Heart left ventricle (tissue), 13 donors: ENCODE results near the gene WFDC9.

Source experiments
- POLR2A ChIP-seq, 2 donors: fragments of 450-650 bp; IDR thresholded peaks; one replicate each; pipeline ENCODE4 v1.6.1; 2017; ENCODE audit warnings: antibody characterized with exemption in 2 of 2, mild to moderate bottlenecking in 2 of 2, moderate library complexity in 2 of 2
- TF ChIP-seq, protein P1 (sequence below), 12 donors: fragments of 200-600 bp; sonication (generic) in 4 of 12; IDR thresholded peaks; one replicate each; pipeline versions ENCODE4 v1.5.0 to v1.8.0; 2018 to 2022; ENCODE audit warnings: antibody characterized with exemption in 12 of 12, mild to moderate bottlenecking in 5 of 12
- donor health status: ischemic (EF 13 %, LVEDD 7.1; RV severe dilation, severe dysfunction).
- donor health status: DM: no; HTN: yes; CAD: no.
- donor health status: DM: no; HTN: no; CAD: no.
- donor health status: ischemic (EF 25% LVEDD 6.9; RV normal size, moderate dysfunction).
- donor health status: ischemic (EF 25% LVEDD 5.7; RV mildly dilated, moderate dysfunction).
- donor health status: ischemic (EF 35%, LVEDD 5.7; RV mildly dilated, moderate dysfunction).
- donor health status: nonischemic (EF 11% LVEDD 7.7; RV severe dilation, severe dysfunction).
- donor health status: DM: yes; HTN: yes; CAD: no.
- donor health status: PGD.
- donor health status: ischemic (EF 29% LVEDD 5.4; RV normal size, mild dysfunction).
- donor health status: nonischemic (EF 23%, LVEDD 6.1; RV moderate dilation, normal function).

DNA sequence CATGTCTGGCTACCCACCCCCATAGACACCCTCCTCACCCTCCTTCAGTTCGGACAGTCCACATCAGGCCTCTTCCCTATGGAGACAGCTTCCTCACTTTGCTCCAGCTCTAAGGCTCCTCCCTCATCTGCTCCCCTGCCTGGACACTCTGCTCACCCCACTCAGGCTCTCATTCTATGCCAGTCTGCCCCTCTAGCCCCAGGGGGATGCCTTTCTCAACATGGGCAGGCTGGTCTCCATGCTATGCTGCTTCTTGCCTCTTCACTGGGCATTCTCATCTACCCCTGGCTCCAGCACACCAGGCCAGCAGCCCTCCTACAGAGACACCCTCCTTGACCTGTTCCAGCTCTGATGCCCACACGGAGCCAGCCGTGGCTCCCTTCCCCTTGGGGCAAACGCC lies 51.9 kb downstream of the WFDC9 start, which contains the start of gene WFDC8:
- TF ChIP-seq, protein P1, sequence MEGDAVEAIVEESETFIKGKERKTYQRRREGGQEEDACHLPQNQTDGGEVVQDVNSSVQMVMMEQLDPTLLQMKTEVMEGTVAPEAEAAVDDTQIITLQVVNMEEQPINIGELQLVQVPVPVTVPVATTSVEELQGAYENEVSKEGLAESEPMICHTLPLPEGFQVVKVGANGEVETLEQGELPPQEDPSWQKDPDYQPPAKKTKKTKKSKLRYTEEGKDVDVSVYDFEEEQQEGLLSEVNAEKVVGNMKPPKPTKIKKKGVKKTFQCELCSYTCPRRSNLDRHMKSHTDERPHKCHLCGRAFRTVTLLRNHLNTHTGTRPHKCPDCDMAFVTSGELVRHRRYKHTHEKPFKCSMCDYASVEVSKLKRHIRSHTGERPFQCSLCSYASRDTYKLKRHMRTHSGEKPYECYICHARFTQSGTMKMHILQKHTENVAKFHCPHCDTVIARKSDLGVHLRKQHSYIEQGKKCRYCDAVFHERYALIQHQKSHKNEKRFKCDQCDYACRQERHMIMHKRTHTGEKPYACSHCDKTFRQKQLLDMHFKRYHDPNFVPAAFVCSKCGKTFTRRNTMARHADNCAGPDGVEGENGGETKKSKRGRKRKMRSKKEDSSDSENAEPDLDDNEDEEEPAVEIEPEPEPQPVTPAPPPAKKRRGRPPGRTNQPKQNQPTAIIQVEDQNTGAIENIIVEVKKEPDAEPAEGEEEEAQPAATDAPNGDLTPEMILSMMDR (IDR thresholded peaks at IDR 0.05) = no peak
- TF ChIP-seq POLR2A (IDR thresholded peaks at IDR 0.05) = no peak
